Peyer's patch (tissue), 4 donors: Measurements from ENCODE around the gene KCNQ1OT1.

Source experiments
- POLR2A ChIP-seq, 2 donors: fragments of 450-650 bp; IDR thresholded peaks; one replicate each; pipeline ENCODE4 v1.5.1; 2017; ENCODE audit warnings: antibody characterized with exemption in 2 of 2, mild to moderate bottlenecking in 2 of 2, moderate library complexity in 2 of 2
- TF ChIP-seq, protein P1 (sequence below), 6 experiments: fragments of 450-650 bp in 4 of 6; fragments of 200-600 bp in 2 of 6; sonication (generic) in 1 of 6; IDR thresholded peaks; one replicate each; pipeline ENCODE4 v1.5.1; 2017 to 2019; ENCODE audit warnings: antibody characterized with exemption in 6 of 6, mild to moderate bottlenecking in 3 of 6, moderate library complexity in 1 of 6

DNA sequence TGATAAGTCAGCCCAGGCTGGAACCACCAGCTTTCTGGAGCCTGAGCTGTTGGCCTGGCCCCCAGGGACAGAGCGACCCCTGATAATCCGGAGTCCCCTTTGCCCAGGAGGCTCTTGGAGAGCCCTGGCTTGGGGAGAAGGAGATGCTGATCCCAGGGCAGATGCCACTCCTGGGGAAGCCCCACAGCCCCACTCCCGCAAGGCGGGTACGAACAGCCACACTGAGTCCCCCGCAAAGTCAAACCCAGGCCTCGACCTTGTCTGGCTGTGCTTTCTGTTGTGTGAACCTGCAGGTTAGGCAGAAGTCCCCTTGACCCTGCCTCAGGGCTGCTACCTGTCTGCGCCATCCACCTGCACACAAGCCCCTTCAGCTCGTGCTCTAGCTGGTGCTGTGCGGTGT lies 108.0 kb downstream of the KCNQ1OT1 start:
- TF ChIP-seq, protein P1, sequence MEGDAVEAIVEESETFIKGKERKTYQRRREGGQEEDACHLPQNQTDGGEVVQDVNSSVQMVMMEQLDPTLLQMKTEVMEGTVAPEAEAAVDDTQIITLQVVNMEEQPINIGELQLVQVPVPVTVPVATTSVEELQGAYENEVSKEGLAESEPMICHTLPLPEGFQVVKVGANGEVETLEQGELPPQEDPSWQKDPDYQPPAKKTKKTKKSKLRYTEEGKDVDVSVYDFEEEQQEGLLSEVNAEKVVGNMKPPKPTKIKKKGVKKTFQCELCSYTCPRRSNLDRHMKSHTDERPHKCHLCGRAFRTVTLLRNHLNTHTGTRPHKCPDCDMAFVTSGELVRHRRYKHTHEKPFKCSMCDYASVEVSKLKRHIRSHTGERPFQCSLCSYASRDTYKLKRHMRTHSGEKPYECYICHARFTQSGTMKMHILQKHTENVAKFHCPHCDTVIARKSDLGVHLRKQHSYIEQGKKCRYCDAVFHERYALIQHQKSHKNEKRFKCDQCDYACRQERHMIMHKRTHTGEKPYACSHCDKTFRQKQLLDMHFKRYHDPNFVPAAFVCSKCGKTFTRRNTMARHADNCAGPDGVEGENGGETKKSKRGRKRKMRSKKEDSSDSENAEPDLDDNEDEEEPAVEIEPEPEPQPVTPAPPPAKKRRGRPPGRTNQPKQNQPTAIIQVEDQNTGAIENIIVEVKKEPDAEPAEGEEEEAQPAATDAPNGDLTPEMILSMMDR (IDR thresholded peaks at IDR 0.05) = no peak
- no peak for TF ChIP-seq POLR2A (IDR thresholded peaks at IDR 0.05)
